ENCODE data around the gene SLC27A4.
A peak's percentile ranks its signal among the peaks of the same experiment; 100 is the strongest.

Gene SLC27A4

GRCh38 chr9:128361296-128361985 is 21.1 kb downstream of the SLC27A4 start (continued):
- TF ChIP-seq, protein P1, sequence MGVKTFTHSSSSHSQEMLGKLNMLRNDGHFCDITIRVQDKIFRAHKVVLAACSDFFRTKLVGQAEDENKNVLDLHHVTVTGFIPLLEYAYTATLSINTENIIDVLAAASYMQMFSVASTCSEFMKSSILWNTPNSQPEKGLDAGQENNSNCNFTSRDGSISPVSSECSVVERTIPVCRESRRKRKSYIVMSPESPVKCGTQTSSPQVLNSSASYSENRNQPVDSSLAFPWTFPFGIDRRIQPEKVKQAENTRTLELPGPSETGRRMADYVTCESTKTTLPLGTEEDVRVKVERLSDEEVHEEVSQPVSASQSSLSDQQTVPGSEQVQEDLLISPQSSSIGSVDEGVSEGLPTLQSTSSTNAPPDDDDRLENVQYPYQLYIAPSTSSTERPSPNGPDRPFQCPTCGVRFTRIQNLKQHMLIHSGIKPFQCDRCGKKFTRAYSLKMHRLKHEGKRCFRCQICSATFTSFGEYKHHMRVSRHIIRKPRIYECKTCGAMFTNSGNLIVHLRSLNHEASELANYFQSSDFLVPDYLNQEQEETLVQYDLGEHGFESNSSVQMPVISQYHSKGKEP (tag by site-specific recombination; IDR thresholded peaks at IDR 0.05), result no peak
- TF ChIP-seq ZNF280C (tag by site-specific recombination; IDR thresholded peaks at IDR 0.05) (no peak), ZNF169 (tag by site-specific recombination; IDR thresholded peaks at IDR 0.05) (no peak), PRDM6 (tag by site-specific recombination; IDR thresholded peaks at IDR 0.05) (no peak), ZBTB7A (tag by site-specific recombination; IDR thresholded peaks at IDR 0.05; ENCODE audit: low read depth) (no peak)

DNA sequence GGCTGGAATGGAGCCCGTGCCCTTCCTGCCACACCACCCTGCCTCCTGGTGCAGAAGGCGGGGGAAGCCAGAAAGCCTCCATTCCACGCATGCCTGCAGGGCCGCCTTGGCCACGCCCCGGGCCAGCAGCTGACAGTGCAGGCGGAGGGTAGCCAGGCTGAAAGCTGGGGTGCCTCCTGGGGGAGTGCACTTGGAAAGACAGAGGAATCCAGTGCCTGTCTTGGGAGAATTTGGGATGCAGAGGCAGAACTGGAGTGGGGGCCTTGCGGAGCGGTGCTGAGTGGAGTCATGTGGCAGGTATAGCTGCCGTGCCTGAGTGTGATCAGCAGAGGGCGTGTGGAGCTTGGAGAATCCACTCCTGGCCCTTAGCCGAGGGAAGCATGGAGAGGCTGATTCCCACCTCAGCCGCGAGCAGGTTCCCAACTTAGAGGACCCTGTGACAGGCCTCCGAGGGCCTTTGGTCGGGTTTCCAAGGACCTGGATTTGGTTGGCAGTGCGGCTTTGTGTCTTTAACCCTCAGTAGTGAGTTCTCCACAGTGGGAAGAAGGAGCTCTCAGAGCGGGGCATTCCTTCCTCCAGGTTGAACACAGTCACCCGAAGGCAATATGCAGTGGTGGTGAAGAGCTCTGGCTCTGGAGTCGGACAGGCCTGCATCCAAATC is 21.8 kb downstream of the SLC27A4 start:
- Histone ChIP-seq H3K9me3 (ENCODE audit: control insufficient read depth, insufficient read depth, low read depth, low read length) (no peaks in the 10 kb centered on the region), H3K4me3 (ENCODE audit: low read depth, low read length) (no peak overlapping the region), H3K36me3 (ENCODE audit: control insufficient read depth in 2 of 2, insufficient read depth in 1 of 2, low read length in 2 of 2) (peaks cover 0 to 17% of the 10 kb centered on the region in 2 experiments; a peak in 1 of 3 replicates), H3K4me1 (ENCODE audit: control insufficient read depth, insufficient read depth, low read length) (no peaks in the 10 kb centered on the region), H3K27ac (ENCODE audit: extremely low read depth, low read depth, low read length) (no peak overlapping the region)
- CTCF ChIA-PET, result interaction anchor here (0.5 to 4.5 kb wide), 42 partner anchors 9 to 768 kb away, joined by 3 to 69 read pairs (median 4); partner anchors contain the start of genes CERCAM and URM1
- POLR2A ChIA-PET, result interaction anchor here (0.6 to 3.7 kb wide), 8 partner anchors 9 to 202 kb away, joined by 3 to 29 read pairs (median 4); partner anchors contain the start of genes BBLN, CERCAM and URM1
- TF ChIP-seq, protein P2, sequence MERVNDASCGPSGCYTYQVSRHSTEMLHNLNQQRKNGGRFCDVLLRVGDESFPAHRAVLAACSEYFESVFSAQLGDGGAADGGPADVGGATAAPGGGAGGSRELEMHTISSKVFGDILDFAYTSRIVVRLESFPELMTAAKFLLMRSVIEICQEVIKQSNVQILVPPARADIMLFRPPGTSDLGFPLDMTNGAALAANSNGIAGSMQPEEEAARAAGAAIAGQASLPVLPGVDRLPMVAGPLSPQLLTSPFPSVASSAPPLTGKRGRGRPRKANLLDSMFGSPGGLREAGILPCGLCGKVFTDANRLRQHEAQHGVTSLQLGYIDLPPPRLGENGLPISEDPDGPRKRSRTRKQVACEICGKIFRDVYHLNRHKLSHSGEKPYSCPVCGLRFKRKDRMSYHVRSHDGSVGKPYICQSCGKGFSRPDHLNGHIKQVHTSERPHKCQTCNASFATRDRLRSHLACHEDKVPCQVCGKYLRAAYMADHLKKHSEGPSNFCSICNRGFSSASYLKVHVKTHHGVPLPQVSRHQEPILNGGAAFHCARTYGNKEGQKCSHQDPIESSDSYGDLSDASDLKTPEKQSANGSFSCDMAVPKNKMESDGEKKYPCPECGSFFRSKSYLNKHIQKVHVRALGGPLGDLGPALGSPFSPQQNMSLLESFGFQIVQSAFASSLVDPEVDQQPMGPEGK (tag by site-specific recombination; IDR thresholded peaks at IDR 0.05), result peak; percentile 73
- no peak for TF ChIP-seq ZNF404 (tag by site-specific recombination; IDR thresholded peaks at IDR 0.05)
- TF ChIP-seq BCL11B (tag by site-specific recombination; IDR thresholded peaks at IDR 0.05; ENCODE audit: low read depth), result no peak
- no peak for TF ChIP-seq HOXC10 (CRISPR knock-in tag; IDR thresholded peaks at IDR 0.05)
- TF ChIP-seq ZNF266 (tag by site-specific recombination; IDR thresholded peaks at IDR 0.05; ENCODE audit: low read depth), result no peak
- TF ChIP-seq ZNF48 (tag by site-specific recombination; IDR thresholded peaks at IDR 0.05), result no peak
- no peak for TF ChIP-seq ZFP69B (tag by site-specific recombination; IDR thresholded peaks at IDR 0.05)
- no peak for TF ChIP-seq PRDM1 (tag by site-specific recombination; IDR thresholded peaks at IDR 0.05)
- peak; percentile 73 for TF ChIP-seq ZNF2 (tag by site-specific recombination; IDR thresholded peaks at IDR 0.05)
- no peak for TF ChIP-seq ZNF677 (tag by site-specific recombination; IDR thresholded peaks at IDR 0.05)
- TF ChIP-seq ZFHX2 (tag by site-specific recombination; conservative IDR thresholded peaks at IDR 0.05), result 0 out of 2 replicates have a peak, but pooled peaks have one; percentile 12
- TF ChIP-seq HOXD13 (CRISPR knock-in tag; IDR thresholded peaks at IDR 0.05; ENCODE audit: borderline replicate concordance), result no peak
- TF ChIP-seq ZNF239 (tag by site-specific recombination; IDR thresholded peaks at IDR 0.05), result no peak
- no peak for TF ChIP-seq ZNF426 (tag by site-specific recombination; IDR thresholded peaks at IDR 0.05)
- no peak for TF ChIP-seq SCRT1 (tag by site-specific recombination; IDR thresholded peaks at IDR 0.05; ENCODE audit: borderline replicate concordance)
- no peak for TF ChIP-seq HIC1 (tag by site-specific recombination; IDR thresholded peaks at IDR 0.05)
- no peak for TF ChIP-seq ZNF776 (tag by site-specific recombination; IDR thresholded peaks at IDR 0.05; ENCODE audit: borderline replicate concordance)
- TF ChIP-seq, protein P3, sequence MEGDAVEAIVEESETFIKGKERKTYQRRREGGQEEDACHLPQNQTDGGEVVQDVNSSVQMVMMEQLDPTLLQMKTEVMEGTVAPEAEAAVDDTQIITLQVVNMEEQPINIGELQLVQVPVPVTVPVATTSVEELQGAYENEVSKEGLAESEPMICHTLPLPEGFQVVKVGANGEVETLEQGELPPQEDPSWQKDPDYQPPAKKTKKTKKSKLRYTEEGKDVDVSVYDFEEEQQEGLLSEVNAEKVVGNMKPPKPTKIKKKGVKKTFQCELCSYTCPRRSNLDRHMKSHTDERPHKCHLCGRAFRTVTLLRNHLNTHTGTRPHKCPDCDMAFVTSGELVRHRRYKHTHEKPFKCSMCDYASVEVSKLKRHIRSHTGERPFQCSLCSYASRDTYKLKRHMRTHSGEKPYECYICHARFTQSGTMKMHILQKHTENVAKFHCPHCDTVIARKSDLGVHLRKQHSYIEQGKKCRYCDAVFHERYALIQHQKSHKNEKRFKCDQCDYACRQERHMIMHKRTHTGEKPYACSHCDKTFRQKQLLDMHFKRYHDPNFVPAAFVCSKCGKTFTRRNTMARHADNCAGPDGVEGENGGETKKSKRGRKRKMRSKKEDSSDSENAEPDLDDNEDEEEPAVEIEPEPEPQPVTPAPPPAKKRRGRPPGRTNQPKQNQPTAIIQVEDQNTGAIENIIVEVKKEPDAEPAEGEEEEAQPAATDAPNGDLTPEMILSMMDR (tag by site-specific recombination; IDR thresholded peaks at IDR 0.05), result peak; percentile 88

All from HEK293 (cell line).